GM12891 (cell line): Measurements from ENCODE around the gene FOXA3.

Experiments
- PAX5 ChIP-seq: IDR thresholded peaks from 2 replicates; pipeline ENCODE4 v1.6.1; 2011; ENCODE audit warnings: low read length, moderate library complexity, mild to moderate bottlenecking; ENCODE audit not compliant: insufficient read depth, severe bottlenecking
- POLR2A ChIP-seq: IDR thresholded peaks from 2 replicates; pipeline ENCODE4 v1.6.1; 2011; ENCODE audit warnings: low read depth, low read length, control low read depth
- POLR2AphosphoS5 ChIP-seq: IDR thresholded peaks from 2 replicates; pipeline ENCODE4 v1.6.1; 2011; ENCODE audit warnings: low read depth, low read length, control low read depth
- POU2F2 ChIP-seq: IDR thresholded peaks from 2 replicates; pipeline ENCODE4 v1.6.1; 2011; ENCODE audit warnings: low read depth, mild to moderate bottlenecking, control low read depth, low read length, moderate library complexity
- SPI1 ChIP-seq: IDR thresholded peaks from 2 replicates; pipeline ENCODE4 v1.6.1; 2011; ENCODE audit warnings: low read depth, low read length, control low read depth
- TAF1 ChIP-seq: IDR thresholded peaks from 2 replicates; pipeline ENCODE4 v1.6.1; 2011; ENCODE audit warnings: low read depth, low read length, control low read depth

GRCh38 chr19:45876411-45877197, 12.5 kb downstream of the FOXA3 start:
- TF ChIP-seq POLR2A: no peak
- no peak for TF ChIP-seq POU2F2
- no peak for TF ChIP-seq POLR2AphosphoS5
- no peak for TF ChIP-seq TAF1
- TF ChIP-seq SPI1: no peak
- TF ChIP-seq PAX5: no peak
